Prostate gland (tissue), 2 donors: ENCODE measurements around the gene HACD2. TPM values are rescaled to one million over a fixed set of nuclear protein-coding genes. Genes with fewer than 3 reads are reported as not detected.

Source experiments
- DNase-seq: peaks from one replicate; pipeline ENCODE4 v3.0.0-alpha.2; 2019; ENCODE audit warnings: low spot score
- H3K27ac ChIP-seq, 2 donors: fragments of 200-600 bp; sonication (generic); 2 replicates each; pipeline ENCODE4 v1.5.1; 2017 to 2019
- H3K27me3 ChIP-seq: fragments of 200-600 bp; sonication (generic); replicated peaks from 2 replicates; pipeline ENCODE4 v1.5.1; 2019; ENCODE audit not compliant: insufficient read depth
- H3K36me3 ChIP-seq, 2 donors: fragments of 200-600 bp; sonication (generic); 1 replicate in 1 of 2; 2 replicates in 1 of 2; pipeline versions ENCODE4 v1.5.1 to v1.8.1; 2017 to 2019
- H3K4me1 ChIP-seq: fragments of 200-600 bp; sonication (generic); replicated peaks from 2 replicates; pipeline ENCODE4 v1.5.1; 2019
- H3K4me3 ChIP-seq, 2 donors: fragments of 200-600 bp; sonication (generic); 2 replicates each; pipeline ENCODE4 v1.5.1; 2017 to 2019
- H3K9me3 ChIP-seq: fragments of 200-600 bp; sonication (generic); 2 replicates; pipeline ENCODE4 v1.5.1; 2017
- CTCF ChIP-seq, 4 experiments: fragments of 200-600 bp in 2 of 4; fragments of 450-650 bp in 2 of 4; sonication (generic) in 2 of 4; IDR thresholded peaks; 1 replicate in 3 of 4; 2 replicates in 1 of 4; pipeline ENCODE4 v1.5.1; 2016 to 2019; ENCODE audit warnings: antibody characterized with exemption in 4 of 4, mild to moderate bottlenecking in 2 of 4, moderate library complexity in 2 of 4
- POLR2A ChIP-seq: fragments of 450-650 bp; IDR thresholded peaks from one replicate; pipeline ENCODE4 v1.6.1; 2016; ENCODE audit warnings: antibody characterized with exemption, mild to moderate bottlenecking
- POLR2AphosphoS5 ChIP-seq: sonication (generic); formaldehyde crosslinking; IDR thresholded peaks from one replicate; pipeline ENCODE4 v1.6.1; 2017; ENCODE audit warnings: antibody characterized with exemption
- WGBS: methylation state at CpG from one replicate; pipeline ENCODE4 v1.1.5; 2018; 5-methylcytosine and 5-hydroxymethylcytosine counted together
- intact Hi-C: fragments of 100-400 bp; cut with DNase I; formaldehyde crosslinking; loops from one replicate; pipeline ENCODE4 v1.14.2; 2022
- total RNA-seq, 2 donors: library from RNA; depleted of rRNA; stranded (reverse); fragments of >200 nt; gene quantifications; one replicate each; pipeline ENCODE4 v1.1.0, GENCODE V29; 2016

The HACD2 gene
- total RNA-seq, 2 donors from 2014 or later, result 36.5 to 65.6 TPM

GRCh38 chr3:123624302-123624701, 39.4 kb upstream of the HACD2 start:
- H3K36me3 ChIP-seq, result no peaks in the 10 kb centered on the region
- peak overlapping the region in 1 of 2 donors; percentile 26 for H3K27ac ChIP-seq
- intact Hi-C loops, result no loop called here
- DNase-seq, result no peak
- no peak for TF ChIP-seq POLR2AphosphoS5
- TF ChIP-seq CTCF (IDR thresholded peaks at IDR 0.05), result no peak
- TF ChIP-seq POLR2A, result no peak
- H3K27me3 ChIP-seq, result no peaks in the 10 kb centered on the region
- peaks cover 13% of the 10 kb centered on the region for H3K4me1 ChIP-seq
- WGBS, result 70% methylated on average over 1 of the region's 1 CpG
- H3K4me3 ChIP-seq, result no peak overlapping the region
- H3K9me3 ChIP-seq, result no peaks in the 10 kb centered on the region

GRCh38 chr3:123623346-123623880, 38.6 kb upstream of the HACD2 start:
- 83% methylated on average over 5 of the region's 5 CpGs for WGBS
- H3K36me3 ChIP-seq, result no peaks in the 10 kb centered on the region

GRCh38 chr3:123622766-123623165, 37.9 kb upstream of the HACD2 start:
- WGBS, result 82% methylated on average over 2 of the region's 2 CpGs
- intact Hi-C loops, result no loop called here
- Histone ChIP-seq H3K27me3 (no peaks in the 10 kb centered on the region), H3K36me3 (no peaks in the 10 kb centered on the region), H3K27ac (peak overlapping the region; percentile 30 to 58), H3K4me3 (no peak overlapping the region), H3K9me3 (no peaks in the 10 kb centered on the region), H3K4me1 (peaks cover 3% of the 10 kb centered on the region)
- no peak for TF ChIP-seq POLR2AphosphoS5
- TF ChIP-seq CTCF (IDR thresholded peaks at IDR 0.05), result no peak
- no peak for TF ChIP-seq POLR2A
- no peak for DNase-seq

More at GRCh38 chr3:123623346-123623880, 38.6 kb upstream of the HACD2 start:
- TF ChIP-seq POLR2A (no peak), POLR2AphosphoS5 (no peak), CTCF (IDR thresholded peaks at IDR 0.05) (no peak)
- DNase-seq, result no peak
- H3K27me3 ChIP-seq, result no peaks in the 10 kb centered on the region
- H3K4me1 ChIP-seq, result peaks cover 8% of the 10 kb centered on the region
- no peaks in the 10 kb centered on the region for H3K9me3 ChIP-seq
- H3K27ac ChIP-seq, result peak overlapping the region in 1 of 2 donors; percentile 30
- intact Hi-C loops, result no loop called here
- no peak overlapping the region for H3K4me3 ChIP-seq

- Histone ChIP-seq H3K4me1 (peaks cover 3% of the 10 kb centered on the region), H3K4me3 (no peak overlapping the region), H3K27ac (peak overlapping the region; percentile 58 to 72), H3K9me3 (no peaks in the 10 kb centered on the region), H3K36me3 (no peaks in the 10 kb centered on the region), H3K27me3 (no peaks in the 10 kb centered on the region)
- 56% methylated on average over 7 of the region's 7 CpGs for whole genome bisulfite sequencing
- TF ChIP-seq CTCF (IDR thresholded peaks at IDR 0.05) (no peak), POLR2A (no peak), POLR2AphosphoS5 (peak; percentile 33)
- intact Hi-C loops, result no loop called here
- no peak for DNase-seq
Observed at GRCh38 chr3:123621850-123622189, 37.0 kb upstream of the HACD2 start.

GRCh38 chr3:123621186-123621849, 36.5 kb upstream of the HACD2 start:
- H3K4me1 ChIP-seq, result peaks cover 3% of the 10 kb centered on the region
- H3K4me3 ChIP-seq, result no peak overlapping the region
- WGBS, result 60% methylated on average over 7 of the region's 7 CpGs
- TF ChIP-seq POLR2AphosphoS5, result no peak
- TF ChIP-seq CTCF (IDR thresholded peaks at IDR 0.05), result no peak
- no peaks in the 10 kb centered on the region for H3K9me3 ChIP-seq
- intact Hi-C loops, result no loop called here
- H3K27me3 ChIP-seq, result no peaks in the 10 kb centered on the region
- no peaks in the 10 kb centered on the region for H3K36me3 ChIP-seq
- no peak for DNase-seq
- H3K27ac ChIP-seq, result peak overlapping the region; percentile 58 to 72
